ENCODE data around the gene EDEM3.
"Not testable (repeated sequence)": the region's sequence is repeated elsewhere in the genome, so short reads cannot be mapped to it uniquely, and the experiment has no call there.

The EDEM3 gene

GRCh38 chr1:184754476-184755225 lies at the start of gene EDEM3:
TSS of gene EDEM3 (minus strand) at chr1:184754858. CDS start at chr1:184754646, 212 bp downstream.
- peak; percentile 99 for DNase-seq

GRCh38 chr1:184804220-184804619 lies 49.6 kb upstream of the EDEM3 start:
- DNase-seq: no peak

- DNase-seq: no peak
These were observed 48.5 kb upstream of the EDEM3 start for GRCh38 chr1:184803180-184803492.

GRCh38 chr1:184802354-184803179 lies 47.9 kb upstream of the EDEM3 start:
- DNase-seq: no peak

GRCh38 chr1:184801503-184801902 lies 46.8 kb upstream of the EDEM3 start:
- DNase-seq: no peak

GRCh38 chr1:184800876-184801275 lies 46.2 kb upstream of the EDEM3 start:
- DNase-seq: no peak

GRCh38 chr1:184793967-184794366 lies 39.3 kb upstream of the EDEM3 start:
- no peak for DNase-seq

- no peak for DNase-seq
These were observed 37.9 kb upstream of the EDEM3 start for GRCh38 chr1:184792450-184792969.

- no peak for DNase-seq
These were observed 36.9 kb upstream of the EDEM3 start for GRCh38 chr1:184791550-184791900.

GRCh38 chr1:184790642-184791549 lies 36.2 kb upstream of the EDEM3 start:
- DNase-seq: no peak

GRCh38 chr1:184789884-184790283 lies 35.2 kb upstream of the EDEM3 start:
- DNase-seq: no peak

GRCh38 chr1:184788970-184789369 lies 34.3 kb upstream of the EDEM3 start:
- no peak for DNase-seq

- no peak for DNase-seq
These were observed 30.9 kb upstream of the EDEM3 start for GRCh38 chr1:184785529-184785928.

- not testable (repeated sequence) for DNase-seq
These were observed 29.1 kb upstream of the EDEM3 start for GRCh38 chr1:184783723-184784122.

- DNase-seq: no peak
These were observed 27.3 kb upstream of the EDEM3 start for GRCh38 chr1:184781941-184782340.

- no peak for DNase-seq
These were observed 21.2 kb upstream of the EDEM3 start for GRCh38 chr1:184775885-184776284.

GRCh38 chr1:184775329-184775728 lies 20.7 kb upstream of the EDEM3 start:
- no peak for DNase-seq

GRCh38 chr1:184773762-184774320 lies 19.2 kb upstream of the EDEM3 start:
- no peak for DNase-seq

GRCh38 chr1:184771190-184771691 lies 16.6 kb upstream of the EDEM3 start:
- no peak for DNase-seq

- DNase-seq: peak; percentile 6
These were observed 15.7 kb upstream of the EDEM3 start for GRCh38 chr1:184770181-184770979.

GRCh38 chr1:184769241-184769640 lies 14.6 kb upstream of the EDEM3 start:
- DNase-seq: no peak

- no peak for DNase-seq
These were observed 13.8 kb upstream of the EDEM3 start for GRCh38 chr1:184768467-184768866.

All from NCI-H345 (cell line).